GM18873 (cell line): ENCODE data around the gene CRYGB.
"Not testable (repeated sequence)": the region's sequence is repeated elsewhere in the genome, so short reads cannot be mapped to it uniquely, and the experiment has no call there.

ENCODE experiments used
- ATAC-seq: cut with Tn5 transposase; IDR thresholded peaks from one replicate; pipeline ENCODE4 v1.9.1; 2021; ENCODE audit warnings: mild to moderate bottlenecking, moderate library complexity, moderate number of reproducible peaks; ENCODE audit not compliant: unreplicated experiment, low FRiP score

The CRYGB gene

GRCh38 chr2:208150956-208151355, 5.0 kb upstream of the CRYGB start:
- ATAC-seq: no peak

DNA sequence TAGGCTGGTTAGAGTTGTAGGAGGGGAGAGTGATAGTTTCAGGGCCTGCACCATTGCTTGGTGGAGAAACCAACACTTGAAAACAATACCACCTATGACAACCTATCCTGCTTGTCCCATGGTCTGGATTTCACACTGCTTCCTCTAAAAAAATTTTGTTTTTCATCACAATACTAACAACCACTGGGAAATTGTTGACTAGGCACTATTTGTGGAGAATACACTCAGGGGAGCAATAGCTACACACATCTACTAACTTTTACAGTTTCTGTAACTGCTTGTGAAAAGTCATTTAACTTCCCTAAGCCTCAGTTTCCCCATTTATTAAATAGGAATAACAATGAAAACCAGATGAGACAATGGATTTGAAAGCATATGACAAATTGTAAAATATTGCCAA, 4.1 kb upstream of the CRYGB start:
- no peak for ATAC-seq

- ATAC-seq: no peak
Measured at GRCh38 chr2:208148803-208149202, 2.8 kb upstream of the CRYGB start.

DNA sequence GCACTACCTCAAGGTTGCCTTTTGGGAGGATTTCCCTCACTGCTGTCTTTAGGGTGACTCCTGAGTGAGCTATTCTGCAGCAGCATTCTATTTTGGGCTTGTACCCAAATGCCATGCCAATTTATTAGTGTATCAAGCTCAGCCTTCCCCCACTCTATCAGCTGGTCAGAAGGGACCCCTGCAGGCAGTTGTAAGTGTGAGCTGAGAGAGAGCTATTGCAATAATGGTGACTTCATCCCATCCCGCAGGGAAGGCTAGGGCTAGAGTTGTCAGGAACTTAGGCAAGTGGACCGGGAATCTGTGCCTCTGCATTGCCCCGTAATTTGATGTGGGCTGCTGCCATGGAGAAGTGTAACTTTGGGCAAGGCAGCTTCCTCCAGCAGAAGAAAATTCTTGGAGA, 1.8 kb upstream of the CRYGB start:
- no peak for ATAC-seq

DNA sequence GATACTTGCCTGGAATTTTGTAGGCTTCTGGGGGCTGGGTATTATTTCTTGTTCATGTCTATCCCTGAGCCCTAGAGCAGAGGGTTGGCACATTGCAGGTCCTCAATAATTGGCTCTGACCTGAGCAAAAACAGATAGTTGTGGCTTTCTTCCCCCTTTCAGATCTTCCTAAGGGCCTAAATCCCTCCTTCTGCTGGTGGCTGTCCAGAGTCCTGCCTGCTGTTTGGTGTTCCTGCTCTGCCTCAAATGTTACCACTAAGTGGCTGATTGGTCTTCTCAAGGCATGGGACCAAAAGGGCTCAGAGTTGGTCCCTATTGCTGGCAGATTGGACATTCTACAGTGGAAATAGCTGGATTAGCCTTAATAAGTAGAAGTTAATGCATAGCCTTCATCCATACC, 1.1 kb upstream of the CRYGB start:
- no peak for ATAC-seq

DNA sequence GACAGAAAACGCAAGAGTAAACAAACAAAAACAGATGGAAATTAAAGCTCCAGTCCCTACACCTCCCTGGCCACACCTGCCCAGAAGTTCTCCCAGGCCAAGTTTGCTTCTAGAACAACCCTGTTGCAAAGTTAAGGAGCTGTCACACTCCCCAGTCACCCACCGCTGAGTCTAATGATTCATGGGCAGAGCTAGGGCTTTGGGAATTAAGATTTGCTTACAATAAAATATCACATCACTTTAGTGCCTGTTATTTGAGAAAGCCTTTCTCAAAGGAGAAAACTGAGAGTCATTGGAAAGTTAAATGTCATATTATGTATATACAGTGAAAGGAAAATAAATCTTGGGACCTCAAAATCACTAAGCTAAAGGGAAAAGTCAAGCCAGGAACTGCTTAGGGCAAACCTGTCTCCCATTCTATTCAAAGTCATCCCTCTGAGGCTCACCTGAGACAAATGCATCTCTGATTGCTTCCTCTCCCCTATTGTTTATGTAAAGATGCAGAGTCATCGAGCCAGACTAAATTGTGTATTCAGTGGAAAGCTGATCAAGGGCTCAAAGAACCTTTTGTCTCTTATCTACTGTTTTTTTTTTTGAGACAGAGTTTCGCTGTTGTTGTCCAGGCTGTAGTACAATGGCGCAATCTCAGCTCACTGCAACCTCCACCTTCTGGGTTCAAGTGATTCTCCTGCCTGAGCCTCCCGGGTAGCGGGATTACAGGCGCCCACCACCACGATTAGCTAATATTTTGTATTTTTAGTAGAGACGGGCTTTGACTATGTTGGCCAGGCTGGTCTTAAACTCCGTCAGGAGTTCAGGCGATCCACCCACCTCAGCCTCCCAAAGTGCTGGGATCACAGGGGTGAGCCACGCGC, 2.8 kb downstream of the CRYGB start:
- ATAC-seq: no peak

GRCh38 chr2:208142240-208142924, 3.6 kb downstream of the CRYGB start:
- ATAC-seq: no peak

DNA sequence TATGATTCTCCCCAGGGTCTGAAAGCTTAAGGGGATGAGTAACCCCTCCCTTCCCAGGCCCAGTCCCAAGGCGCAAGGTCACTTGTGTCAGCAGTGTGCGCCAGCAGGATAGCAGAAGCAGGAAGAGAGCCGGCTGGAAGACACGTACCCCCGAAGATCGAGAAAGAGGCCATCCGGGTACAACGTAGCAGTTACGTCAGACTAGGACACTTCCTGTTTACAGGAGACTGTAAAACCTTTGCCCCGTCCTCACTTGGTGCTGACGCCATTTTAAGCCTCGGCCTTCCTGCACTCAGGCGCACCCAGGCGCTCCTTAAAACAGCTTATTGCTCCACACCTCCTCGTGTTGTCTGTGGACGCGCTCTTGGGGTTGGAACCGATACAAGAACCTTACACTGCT, 6.5 kb downstream of the CRYGB start:
- ATAC-seq: no peak

DNA sequence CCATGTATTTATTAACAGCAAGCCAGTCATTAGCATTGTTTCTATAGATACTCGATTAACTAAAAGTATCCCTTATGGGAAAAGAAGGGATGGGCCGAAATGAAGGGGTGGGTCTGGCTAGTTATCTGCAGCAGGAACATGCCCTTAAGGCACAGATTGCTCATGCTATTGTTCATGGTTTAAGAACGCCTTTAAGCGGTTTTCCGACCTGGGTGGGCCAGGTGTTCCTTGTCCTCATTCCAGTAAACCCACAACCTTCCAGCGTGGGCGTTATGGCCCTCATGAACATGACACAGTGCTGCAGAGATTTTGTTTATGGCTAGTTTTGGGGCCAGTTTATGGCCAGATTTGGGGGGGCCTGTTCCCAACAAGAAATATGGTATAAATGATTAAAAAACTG, 7.6 kb downstream of the CRYGB start:
- not testable (repeated sequence) for ATAC-seq

- ATAC-seq: no peak
Measured at GRCh38 chr2:208136716-208137094, 9.3 kb downstream of the CRYGB start.

GRCh38 chr2:208135794-208136715, 9.9 kb downstream of the CRYGB start:
- no peak for ATAC-seq

- ATAC-seq: no peak
Measured at GRCh38 chr2:208134928-208135586, 10.9 kb downstream of the CRYGB start.

DNA sequence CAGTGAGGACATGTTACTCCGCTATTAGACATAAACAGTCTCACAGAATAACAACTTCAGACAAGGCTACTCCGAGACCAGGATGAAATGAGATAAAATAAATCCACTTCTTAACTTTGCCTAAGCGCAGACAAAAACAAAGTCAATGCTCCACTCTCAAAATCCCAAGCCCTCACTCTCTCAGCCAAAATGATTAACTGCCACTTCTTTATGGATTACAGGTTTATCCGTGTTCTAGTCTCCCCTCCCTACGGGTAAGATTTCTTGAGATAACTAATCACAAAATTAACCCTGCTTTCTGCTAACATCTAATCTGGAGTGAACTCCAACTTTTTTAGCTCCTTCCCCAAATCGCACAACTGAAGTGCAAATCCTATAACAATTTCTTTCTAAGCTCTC, 15.2 kb downstream of the CRYGB start:
- no peak for ATAC-seq

DNA sequence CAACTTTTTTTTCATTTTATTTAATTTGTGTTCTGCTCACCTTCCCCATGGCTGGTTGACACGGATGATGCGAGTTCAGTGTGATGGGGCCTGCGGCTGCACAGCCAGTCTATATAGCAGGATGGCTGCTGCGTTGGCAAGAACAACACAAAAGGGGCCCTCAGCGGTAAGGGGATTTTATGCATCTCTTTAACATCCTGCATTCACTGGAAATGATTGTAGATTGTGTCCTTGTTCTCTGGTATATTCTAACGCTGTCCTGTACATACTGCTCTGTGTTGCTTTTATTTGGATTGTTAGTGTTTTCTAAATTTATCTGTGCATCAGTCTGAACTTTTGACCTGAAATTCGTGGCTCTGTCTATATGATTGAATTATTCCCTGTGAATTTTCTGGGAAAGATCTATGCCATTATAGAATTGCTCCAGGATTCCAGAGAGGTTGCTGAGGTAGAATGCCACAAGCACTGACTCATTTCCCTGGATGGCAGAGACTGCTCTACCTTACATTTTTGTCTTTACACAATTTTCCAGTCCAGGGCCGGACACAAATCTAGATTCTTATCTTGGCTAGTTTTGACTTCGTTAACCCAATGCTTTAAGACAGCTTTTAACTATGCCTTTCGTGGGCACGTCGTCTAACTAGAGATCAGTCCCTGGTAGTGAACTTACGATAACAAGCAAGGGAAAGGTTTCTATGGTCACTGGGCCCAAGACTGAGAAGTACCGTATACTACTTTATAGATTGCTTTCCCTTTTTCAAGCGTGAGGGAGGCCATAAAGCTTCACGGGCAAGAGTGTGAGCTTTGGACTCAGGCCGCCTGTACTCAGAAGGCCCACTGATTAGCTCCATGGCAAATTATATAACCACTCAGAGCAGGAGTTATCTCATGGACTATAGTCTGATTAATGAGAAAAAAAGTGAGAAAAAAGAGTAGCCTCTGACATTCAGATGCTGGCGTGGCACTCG, 15.9 kb downstream of the CRYGB start, which contains the start of gene CRYGC:
CRYGC (minus strand) TSS at position 85 of the 968 bp plus-strand sequence; CDS start at position 49, 36 bp downstream.
- no peak for ATAC-seq

- no peak for ATAC-seq
Measured at GRCh38 chr2:208128136-208128535, 17.8 kb downstream of the CRYGB start.

- no peak for ATAC-seq
Measured at GRCh38 chr2:208127090-208127489, 18.9 kb downstream of the CRYGB start.

GRCh38 chr2:208125251-208125650, 20.7 kb downstream of the CRYGB start:
- ATAC-seq: no peak

GRCh38 chr2:208124013-208124715, 21.8 kb downstream of the CRYGB start, which contains the start of gene CRYGD:
TSS of gene CRYGD (minus strand) at chr2:208124524. CDS start at chr2:208124473, 51 bp downstream.
- not testable (repeated sequence) for ATAC-seq
